ENCODE data around the gene BHLHE23. TPM values are rescaled to one million over a fixed set of nuclear protein-coding genes. Genes with fewer than 3 reads are reported as not detected.

Gene BHLHE23
- total RNA-seq, 4 donors from 2014 or later, result not detected

GRCh38 chr20:63044605-63045004 is 37.8 kb upstream of the BHLHE23 start:
- Histone ChIP-seq H3K9me3 (no peaks in the 10 kb centered on the region), H3K36me3 (no peaks in the 10 kb centered on the region), H3K4me3 (no peak overlapping the region), H3K4me1 (no peaks in the 10 kb centered on the region), H3K27me3 (peaks cover 0 to 87% (median 5%) of the 10 kb centered on the region in 4 donors), H3K27ac (replicated peaks in 1 of 4) (no peak overlapping the region)
- 75% methylated on average over 13 of the region's 16 CpGs for WGBS
- no peak for DNase-seq (ENCODE audit: extremely low spot score)
- TF ChIP-seq EP300 (IDR thresholded peaks at IDR 0.05) (no peak), POLR2AphosphoS5 (IDR thresholded peaks at IDR 0.05) (no peak), POLR2A (IDR thresholded peaks at IDR 0.05; ENCODE audit: low read depth) (no peak), CTCF (IDR thresholded peaks at IDR 0.05) (no peak)
- intact Hi-C loops (cut with DNase I), result no loop called here

- Histone ChIP-seq H3K9me3 (no peaks in the 10 kb centered on the region), H3K4me3 (no peak overlapping the region), H3K4me1 (no peaks in the 10 kb centered on the region), H3K36me3 (no peaks in the 10 kb centered on the region), H3K27ac (replicated peaks in 1 of 4) (no peak overlapping the region), H3K27me3 (peaks cover 0 to 87% (median 5%) of the 10 kb centered on the region in 4 donors)
- TF ChIP-seq POLR2A (IDR thresholded peaks at IDR 0.05; ENCODE audit: low read depth), result no peak
- no peak for TF ChIP-seq CTCF (IDR thresholded peaks at IDR 0.05)
- no peak for TF ChIP-seq POLR2AphosphoS5 (IDR thresholded peaks at IDR 0.05)
- TF ChIP-seq EP300 (IDR thresholded peaks at IDR 0.05), result no peak
- WGBS, result 83% methylated on average over 25 of the region's 25 CpGs
- DNase-seq (ENCODE audit: extremely low spot score), result no peak
- intact Hi-C loops (cut with DNase I), result no loop called here
These were observed 37.4 kb upstream of the BHLHE23 start for GRCh38 chr20:63044204-63044600.

GRCh38 chr20:63043348-63044203 is 36.8 kb upstream of the BHLHE23 start:
- Histone ChIP-seq H3K4me3 (no peak overlapping the region), H3K36me3 (no peaks in the 10 kb centered on the region), H3K4me1 (no peaks in the 10 kb centered on the region), H3K27me3 (peaks cover 0 to 89% (median 5%) of the 10 kb centered on the region in 4 donors), H3K27ac (replicated peaks in 1 of 4) (no peak overlapping the region), H3K9me3 (no peaks in the 10 kb centered on the region)
- intact Hi-C loops (cut with DNase I), result no loop called here
- 87% methylated on average over 26 of the region's 64 CpGs for WGBS
- TF ChIP-seq CTCF (IDR thresholded peaks at IDR 0.05), result no peak
- no peak for TF ChIP-seq EP300 (IDR thresholded peaks at IDR 0.05)
- no peak for TF ChIP-seq POLR2A (IDR thresholded peaks at IDR 0.05; ENCODE audit: low read depth)
- no peak for TF ChIP-seq POLR2AphosphoS5 (IDR thresholded peaks at IDR 0.05)
- DNase-seq (ENCODE audit: extremely low spot score), result no peak

GRCh38 chr20:63042448-63043071 is 35.8 kb upstream of the BHLHE23 start:
- DNase-seq (ENCODE audit: extremely low spot score), result no peak
- Histone ChIP-seq H3K36me3 (no peaks in the 10 kb centered on the region), H3K27me3 (peaks cover 0 to 89% (median 5%) of the 10 kb centered on the region in 4 donors), H3K27ac (replicated peaks in 1 of 4) (no peak overlapping the region), H3K4me1 (no peaks in the 10 kb centered on the region), H3K9me3 (no peaks in the 10 kb centered on the region), H3K4me3 (no peak overlapping the region)
- intact Hi-C loops (cut with DNase I), result no loop called here
- TF ChIP-seq EP300 (IDR thresholded peaks at IDR 0.05) (no peak), CTCF (IDR thresholded peaks at IDR 0.05) (no peak), POLR2A (IDR thresholded peaks at IDR 0.05; ENCODE audit: low read depth) (no peak), POLR2AphosphoS5 (IDR thresholded peaks at IDR 0.05) (no peak)
- 71% methylated on average over 12 of the region's 12 CpGs for WGBS
